SKM-1 treated with dmso at 0.1 percent for 144 hours (cell line): ENCODE measurements around the gene SELENOP.
"Not testable (repeated sequence)": the region's sequence is repeated elsewhere in the genome, so short reads cannot be mapped to it uniquely, and the experiment has no call there.

Experiments used
- DNase-seq: peaks from one replicate; lab custom pipeline; 2025; ENCODE audit not compliant: unreplicated experiment; lab: John Stamatoyannopoulos, UW

The SELENOP gene

DNA sequence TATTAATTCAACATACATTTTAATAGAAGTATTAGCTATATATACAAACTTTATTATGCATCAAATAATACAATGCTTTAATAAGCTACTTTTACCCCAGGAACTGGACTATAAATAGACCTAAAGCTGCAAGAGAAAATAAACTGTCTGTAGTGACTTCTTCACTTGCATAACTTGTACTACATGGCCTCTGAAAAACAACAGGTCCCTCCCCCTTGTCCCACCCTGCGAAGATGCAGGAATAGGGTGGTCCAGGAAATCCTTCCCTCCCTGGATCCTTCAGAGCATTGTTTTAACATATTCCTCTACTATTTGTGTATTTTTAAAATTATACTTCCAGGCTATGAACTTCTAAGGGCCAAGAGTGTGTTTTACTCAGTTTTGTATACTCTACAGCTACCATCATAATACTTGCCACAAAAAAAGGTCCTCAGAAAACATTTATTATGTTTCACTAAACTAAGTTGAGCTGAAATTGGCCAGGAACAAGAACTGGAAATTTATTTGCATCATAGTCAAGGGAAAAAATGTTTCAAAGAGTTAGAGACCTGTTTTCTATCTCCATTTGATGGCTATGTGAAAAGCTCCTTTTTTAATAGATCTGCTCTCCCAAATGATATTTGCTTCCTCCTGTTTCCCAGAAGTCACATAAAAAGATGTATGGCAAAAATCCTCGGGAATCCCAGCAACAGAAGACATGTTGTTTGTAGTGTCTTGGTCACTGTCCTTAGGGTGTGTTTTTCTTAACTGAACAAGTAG is 15.2 kb upstream of the SELENOP start:
- no peak for DNase-seq

- no peak for DNase-seq
Measured at GRCh38 chr5:42825422-42826148, 13.9 kb upstream of the SELENOP start.

GRCh38 chr5:42824347-42824976 is 12.8 kb upstream of the SELENOP start:
- DNase-seq, result no peak

DNA sequence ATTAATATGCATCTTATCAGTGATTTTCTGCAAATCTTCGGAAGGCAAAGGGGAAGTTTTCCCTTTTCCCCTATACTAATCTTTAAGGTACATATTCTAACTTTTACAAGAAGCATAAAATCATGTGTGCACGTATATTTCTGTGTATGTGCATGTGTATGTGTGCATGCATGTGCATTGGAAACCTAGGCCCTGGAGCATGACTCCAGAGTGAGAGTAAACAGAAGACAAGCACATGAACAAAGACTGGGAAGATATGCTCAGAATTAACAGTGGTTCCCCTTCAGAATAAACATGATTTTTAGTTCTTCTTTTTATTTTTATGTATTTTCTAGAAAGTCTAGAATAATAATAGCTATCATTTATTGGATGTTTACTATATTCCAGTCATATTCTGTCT is 10.9 kb upstream of the SELENOP start:
- no peak for DNase-seq

DNA sequence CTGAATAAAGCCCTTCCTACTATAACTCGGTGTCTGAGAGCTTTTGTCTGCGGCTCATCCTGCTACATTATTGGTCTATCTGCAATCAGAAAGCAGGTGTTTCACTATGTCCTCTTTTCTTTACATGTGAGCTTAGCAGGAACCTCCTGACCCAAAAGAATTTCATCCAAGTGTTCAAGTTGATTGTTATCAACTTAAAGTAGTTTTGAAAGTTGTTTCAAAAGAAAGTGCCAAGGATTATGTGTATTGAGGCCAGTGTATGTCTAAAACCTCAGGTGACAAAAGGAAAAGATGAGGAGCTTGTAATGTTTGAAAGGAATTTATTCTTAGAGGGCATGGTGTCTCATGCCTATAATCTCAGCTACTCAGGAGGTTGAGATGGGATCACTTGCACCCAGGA is 8.1 kb upstream of the SELENOP start:
- no peak for DNase-seq

DNA sequence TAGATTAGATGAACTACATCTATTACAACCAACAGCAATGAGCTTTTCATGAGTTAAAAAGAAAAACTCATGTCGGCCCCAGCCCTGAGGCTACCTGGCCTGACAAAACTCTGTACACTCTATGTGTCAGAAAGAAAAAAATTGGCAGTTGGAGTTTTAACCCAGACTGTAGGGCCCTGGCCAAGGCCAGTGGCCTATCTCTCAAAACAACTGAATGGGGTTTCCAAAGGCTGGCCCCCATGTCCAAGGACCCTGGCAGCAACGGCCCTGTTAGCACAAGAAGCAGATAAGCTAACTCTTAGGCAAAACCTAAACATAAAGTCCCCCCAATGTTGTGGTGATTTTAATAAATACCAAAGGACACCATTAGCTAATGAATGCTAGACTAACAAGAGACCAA is 4.9 kb upstream of the SELENOP start:
- not testable (repeated sequence) for DNase-seq

GRCh38 chr5:42813533-42813932 is 1.8 kb upstream of the SELENOP start:
- no peak for DNase-seq

GRCh38 chr5:42812620-42813019 is 928 bp upstream of the SELENOP start:
- no peak for DNase-seq

- DNase-seq, result no peak
Measured at GRCh38 chr5:42810834-42811590, 680 bp downstream of the SELENOP start.

DNA sequence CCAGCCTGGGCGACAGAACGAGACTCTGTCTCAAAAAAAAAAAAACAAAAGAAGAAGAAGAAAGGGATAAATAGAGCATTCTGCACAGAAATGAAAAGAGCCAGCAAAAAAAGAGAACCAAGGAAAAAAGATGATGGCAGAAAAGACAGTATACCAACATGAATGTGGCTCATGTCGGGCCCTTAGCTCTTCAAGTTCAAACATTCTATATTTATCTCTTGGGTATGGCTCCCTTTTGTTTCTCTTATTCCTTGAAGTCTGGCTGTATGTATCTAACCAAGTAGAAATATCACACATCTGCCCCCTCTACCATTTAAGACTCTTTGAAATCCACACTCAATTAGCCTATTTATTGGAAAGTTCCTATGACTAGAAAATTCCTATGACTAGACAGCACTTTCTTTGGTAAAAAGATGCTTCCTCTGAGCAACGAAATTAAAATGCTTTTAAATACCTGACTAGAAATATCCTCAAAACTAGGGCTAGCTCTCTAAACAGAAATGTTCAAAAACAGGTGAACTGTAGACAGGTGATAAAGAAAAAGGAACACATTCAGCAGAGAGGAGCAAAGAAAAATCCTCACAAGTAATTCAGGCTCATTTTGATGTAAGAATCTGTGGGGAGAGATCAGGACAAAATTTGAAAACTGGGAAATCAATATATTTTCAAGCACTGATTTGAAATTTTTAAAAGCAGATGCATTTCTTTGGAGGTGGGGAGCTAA is 2.6 kb downstream of the SELENOP start:
- DNase-seq, result no peak

DNA sequence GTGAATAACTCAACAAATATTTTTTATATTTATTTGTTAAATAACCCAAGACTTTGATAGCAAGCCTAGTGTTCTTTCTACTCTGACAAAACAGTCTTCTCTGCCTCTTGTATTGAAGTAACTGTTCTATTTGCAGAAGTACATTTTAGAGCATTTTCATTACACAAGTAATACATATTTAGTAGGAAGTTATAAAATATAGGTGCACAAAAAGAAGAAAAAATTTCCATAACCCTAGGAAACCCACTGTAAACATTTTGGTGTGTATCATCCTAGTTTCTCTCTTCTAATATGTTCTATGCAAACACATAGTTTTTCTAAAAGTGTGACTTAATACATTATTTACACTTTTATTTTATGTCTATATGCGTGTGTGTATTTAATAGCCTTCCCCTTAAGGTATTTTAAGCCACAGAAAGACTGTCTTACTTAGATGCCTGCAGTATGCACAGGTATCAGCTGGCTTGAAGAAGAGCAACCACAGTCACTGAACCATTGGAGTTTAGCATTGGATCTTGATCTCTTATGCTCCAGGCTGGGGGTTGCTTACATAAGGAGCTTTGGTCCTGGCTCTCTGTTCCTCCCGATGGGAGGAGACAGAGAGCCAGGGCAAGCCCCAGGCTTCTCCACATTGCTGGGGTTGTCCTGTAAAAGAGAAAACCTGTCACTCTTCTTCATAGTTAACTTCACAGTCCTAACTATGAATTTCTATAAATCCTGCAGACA is 3.8 kb downstream of the SELENOP start:
- DNase-seq, result no peak

DNA sequence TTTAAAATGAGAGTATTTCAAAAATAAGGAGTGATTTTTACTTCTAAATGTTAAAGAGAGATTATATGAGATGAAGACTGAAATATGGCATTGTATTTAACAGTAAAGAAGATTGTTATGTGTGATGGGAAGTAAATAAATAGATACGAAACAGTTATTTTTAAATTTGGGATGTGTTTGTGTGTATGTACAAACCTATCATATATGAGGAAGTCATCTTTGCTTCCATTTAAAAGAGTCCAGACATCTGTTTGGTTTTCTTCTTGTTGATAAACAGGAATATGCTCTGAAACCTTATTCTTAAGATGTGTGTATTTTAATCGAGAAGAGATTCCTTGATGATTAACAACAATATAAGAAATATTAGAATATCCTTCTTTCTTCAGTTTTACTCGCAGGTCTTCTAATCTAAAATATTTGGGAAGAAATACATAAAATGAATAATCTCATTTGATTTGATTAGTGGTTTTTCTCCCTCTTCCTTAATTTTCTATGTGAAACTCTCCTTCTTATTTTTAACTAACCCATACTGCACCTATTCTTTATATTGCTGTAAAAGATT is 4.9 kb downstream of the SELENOP start:
- no peak for DNase-seq

GRCh38 chr5:42806004-42806700 is 5.5 kb downstream of the SELENOP start:
- DNase-seq, result no peak

GRCh38 chr5:42804717-42805339 is 6.9 kb downstream of the SELENOP start:
- DNase-seq, result no peak

GRCh38 chr5:42801516-42802166 is 10.1 kb downstream of the SELENOP start:
- DNase-seq, result no peak

- no peak for DNase-seq
Measured at GRCh38 chr5:42800748-42801330, 10.9 kb downstream of the SELENOP start.

DNA sequence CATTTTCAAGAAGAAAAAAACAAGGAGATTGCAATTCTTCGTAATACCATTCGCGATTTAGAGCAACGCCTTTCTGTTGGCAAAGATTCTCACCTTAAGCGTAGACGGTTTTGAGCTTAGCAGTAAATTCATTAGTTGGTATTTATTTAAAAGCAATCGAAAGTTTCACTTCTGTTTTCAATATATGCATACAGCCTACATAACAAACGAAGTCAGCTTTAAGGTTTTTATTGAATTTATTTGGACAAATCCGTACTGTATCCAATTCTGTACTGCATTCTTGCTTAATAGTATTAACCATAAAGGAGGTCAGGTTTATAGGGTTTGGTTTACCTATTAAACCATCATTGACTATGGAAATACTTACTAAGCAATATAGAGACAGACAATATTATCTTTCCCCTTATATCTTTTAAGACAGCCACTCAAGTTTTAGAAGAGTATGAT is 12.0 kb downstream of the SELENOP start:
- no peak for DNase-seq

DNA sequence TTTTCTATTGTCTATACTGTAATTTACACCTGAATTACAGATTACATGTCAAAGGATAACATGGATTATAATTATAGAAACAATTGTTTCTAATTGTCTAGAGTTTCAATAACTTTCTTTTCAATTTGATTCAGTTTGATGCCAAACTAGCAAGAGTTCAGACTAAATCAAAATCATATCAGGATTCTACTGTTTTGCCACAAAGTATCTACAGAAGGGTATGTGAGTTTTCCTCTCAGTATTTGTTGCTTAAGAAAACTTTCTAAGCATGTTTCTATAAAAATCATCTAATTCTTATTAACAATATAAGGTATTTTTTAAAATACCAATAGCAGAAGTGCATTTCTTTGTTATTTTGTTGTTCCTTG is 12.5 kb downstream of the SELENOP start:
- DNase-seq, result no peak
